T-cell (primary cell): Measurements from ENCODE around the gene GRIK4. TPM values are rescaled to one million over a fixed set of nuclear protein-coding genes. Genes with fewer than 3 reads are reported as not detected.

Experiments used
- ATAC-seq, 4 experiments: fragments of 200-7000 bp in 3 of 4; fragments of 150-1000 bp in 1 of 4; cut with Tn5 transposase; replicated peaks in 1 of 4; 1 replicate in 3 of 4; 2 replicates in 1 of 4; pipeline ENCODE4 v1.10.0; 2021; ENCODE audit warnings: moderate library complexity in 3 of 4, mild to moderate bottlenecking in 2 of 4, moderate number of reproducible peaks in 1 of 4
- CTCF ChIA-PET, 2 donors: fragments of 300-600 bp; sonication (Branson Sonifier 250); formaldehyde crosslinking; loops; one replicate each; lab custom pipeline; 2022; ENCODE audit warnings: antibody characterized with exemption in 2 of 2; lab: Charles Lee
- POLR2A ChIA-PET, 2 donors: fragments of 300-600 bp; sonication (Branson Sonifier 250); formaldehyde crosslinking; loops; one replicate each; lab custom pipeline; 2022; ENCODE audit warnings: antibody characterized with exemption in 2 of 2; lab: Charles Lee
- DNase-seq, 35 experiments: peaks; one replicate each; pipeline versions ENCODE4 v3.0.0 to v3.0.0-alpha.2; 2013 to 2023
- H3K27ac ChIP-seq: one replicate; pipeline ENCODE4 v1.5.1; 2013; ENCODE audit warnings: low read length
- H3K27me3 ChIP-seq, 2 experiments: replicated peaks in 1 of 2; 1 replicate in 1 of 2; 2 replicates in 1 of 2; pipeline versions ENCODE4 v1.6.1 to v1.7.0; 2013; ENCODE audit warnings: low read length in 1 of 2, mixed read lengths in 1 of 2; ENCODE audit not compliant: control insufficient read depth in 2 of 2, insufficient read depth in 2 of 2; ENCODE audit errors: extremely low read depth in 1 of 2
- H3K36me3 ChIP-seq, 2 donors: 1 replicate in 1 of 2; 2 replicates in 1 of 2; pipeline versions ENCODE4 v1.6.1 to v1.7.0; 2013; ENCODE audit warnings: low read length in 1 of 2; ENCODE audit not compliant: control insufficient read depth in 2 of 2, insufficient read depth in 1 of 2; ENCODE audit errors: extremely low read depth in 1 of 2
- H3K4me1 ChIP-seq, 2 experiments: 1 replicate in 1 of 2; 2 replicates in 1 of 2; pipeline versions ENCODE4 v1.6.1 to v1.7.0; 2013; ENCODE audit warnings: low read length in 2 of 2, mixed read lengths in 1 of 2; ENCODE audit not compliant: insufficient read depth in 2 of 2, control insufficient read depth in 1 of 2; ENCODE audit errors: extremely low read depth in 1 of 2
- H3K4me3 ChIP-seq, 2 donors: 1 replicate in 1 of 2; 2 replicates in 1 of 2; pipeline versions ENCODE4 v1.5.1 to v1.7.0; 2013; ENCODE audit warnings: mild to moderate bottlenecking in 2 of 2, low read length in 1 of 2, moderate library complexity in 1 of 2; ENCODE audit not compliant: control insufficient read depth in 1 of 2; ENCODE audit errors: extremely low read depth in 1 of 2
- H3K9me3 ChIP-seq: 2 replicates; pipeline ENCODE4 v1.7.0; 2013
- H3K27ac Mint-ChIP-seq, 2 donors: one replicate each; pipeline ENCODE4 v1.8.0; 2020 to 2021; ENCODE audit warnings: mild to moderate bottlenecking in 2 of 2, mixed read lengths in 2 of 2
- H3K27me3 Mint-ChIP-seq, 2 donors: one replicate each; pipeline ENCODE4 v1.8.0; 2021 to 2022; ENCODE audit warnings: mixed read lengths in 2 of 2
- H3K36me3 Mint-ChIP-seq: one replicate; pipeline ENCODE4 v1.8.0; 2021; ENCODE audit warnings: mixed read lengths
- H3K4me1 Mint-ChIP-seq, 3 donors: one replicate each; pipeline ENCODE4 v1.8.0; 2020 to 2022; ENCODE audit warnings: mixed read lengths in 3 of 3, mild to moderate bottlenecking in 1 of 3
- H3K4me3 Mint-ChIP-seq, 3 donors: one replicate each; pipeline ENCODE4 v1.8.0; 2020 to 2022; ENCODE audit warnings: mild to moderate bottlenecking in 3 of 3, mixed read lengths in 3 of 3, moderate library complexity in 3 of 3
- H3K9me3 Mint-ChIP-seq, 3 donors: one replicate each; pipeline ENCODE4 v1.8.0; 2020 to 2022; ENCODE audit warnings: mixed read lengths in 3 of 3
- WGBS: methylation state at CpG from one replicate; pipeline ENCODE4 v1.1.5; 2013; ENCODE audit warnings: missing lambda C conversion rate; ENCODE audit not compliant: insufficient coverage; 5-methylcytosine and 5-hydroxymethylcytosine counted together
- total RNA-seq, 35 experiments: library from RNA in 6 of 35; stranded (reverse) in 6 of 35; fragments of 120-200 nt in 1 of 35; gene quantifications; one replicate each; pipeline versions ENCODE4 v1.2.1 to v1.2.4 and lab custom pipeline; 2013 to 2026

GRIK4 gene
- total RNA-seq, 5 donors from 2014 or later (not counting 1 experiment from before 2014, with no cell fraction given), result 0.09 TPM; not detected in 4

GRCh38 chr11:120773501-120774031, 262.0 kb downstream of the GRIK4 start:
- ATAC-seq (no peak), DNase-seq (no peak)
- H3K36me3 ChIP-seq, result no peaks in the 10 kb centered on the region
- H3K27ac ChIP-seq, result no peak overlapping the region
- H3K4me3 ChIP-seq, result no peak overlapping the region
- whole genome bisulfite sequencing, result 46% methylated on average over 3 of the region's 5 CpGs
- peaks cover 16 to 21% of the 10 kb centered on the region in 2 donors for H3K27me3 Mint-ChIP-seq
- no peak overlapping the region for H3K4me3 Mint-ChIP-seq
- no peaks in the 10 kb centered on the region for H3K4me1 Mint-ChIP-seq
- no peaks in the 10 kb centered on the region for H3K4me1 ChIP-seq
- peaks cover 0 to 14% of the 10 kb centered on the region in 2 experiments for H3K27me3 ChIP-seq
- POLR2A ChIA-PET, result no interaction called here
- peaks cover 2% of the 10 kb centered on the region for H3K9me3 ChIP-seq
- CTCF ChIA-PET, result no interaction called here
- H3K27ac Mint-ChIP-seq, result no peak overlapping the region
- H3K36me3 Mint-ChIP-seq, result no peaks in the 10 kb centered on the region
- H3K9me3 Mint-ChIP-seq, result peaks cover 0 to 4% (median 0%) of the 10 kb centered on the region in 3 donors

- H3K9me3 Mint-ChIP-seq, result no peaks in the 10 kb centered on the region
- 46% methylated on average over 2 of the region's 7 CpGs for WGBS
- no peak overlapping the region for H3K27ac Mint-ChIP-seq
- H3K36me3 Mint-ChIP-seq, result no peaks in the 10 kb centered on the region
- H3K4me3 ChIP-seq, result no peak overlapping the region
- DNase-seq (no peak), ATAC-seq (no peak)
- no peaks in the 10 kb centered on the region for H3K4me1 ChIP-seq
- H3K27me3 Mint-ChIP-seq, result peaks cover 16 to 21% of the 10 kb centered on the region in 2 donors
- H3K9me3 ChIP-seq, result peaks cover 2% of the 10 kb centered on the region
- POLR2A ChIA-PET, result no interaction called here
- H3K4me1 Mint-ChIP-seq, result no peaks in the 10 kb centered on the region
- H3K4me3 Mint-ChIP-seq, result no peak overlapping the region
- no peaks in the 10 kb centered on the region for H3K36me3 ChIP-seq
- H3K27me3 ChIP-seq, result peaks cover 0 to 14% of the 10 kb centered on the region in 2 experiments
- CTCF ChIA-PET, result no interaction called here
- H3K27ac ChIP-seq, result no peak overlapping the region
Measured at GRCh38 chr11:120774591-120775386, 263.2 kb downstream of the GRIK4 start.

GRCh38 chr11:120775986-120776951, 264.7 kb downstream of the GRIK4 start:
- Mint-ChIP-seq H3K4me1 (no peaks in the 10 kb centered on the region), H3K4me3 (no peak overlapping the region), H3K36me3 (no peaks in the 10 kb centered on the region), H3K27me3 (peaks cover 16% of the 10 kb centered on the region in 2 donors), H3K9me3 (no peaks in the 10 kb centered on the region), H3K27ac (no peak overlapping the region)
- Histone ChIP-seq H3K9me3 (no peaks in the 10 kb centered on the region), H3K4me1 (no peaks in the 10 kb centered on the region), H3K27me3 (peaks cover 0 to 14% of the 10 kb centered on the region in 2 experiments), H3K36me3 (no peaks in the 10 kb centered on the region), H3K4me3 (no peak overlapping the region), H3K27ac (no peak overlapping the region)
- no peak for ATAC-seq
- ChIA-PET POLR2A (no interaction called here), CTCF (no interaction called here)
- WGBS, result 74% methylated on average over 10 of the region's 17 CpGs
- DNase-seq, result no peak

- no peaks in the 10 kb centered on the region for H3K9me3 Mint-ChIP-seq
- CTCF ChIA-PET, result no interaction called here
- no peaks in the 10 kb centered on the region for H3K36me3 Mint-ChIP-seq
- no peak for ATAC-seq
- H3K4me1 Mint-ChIP-seq, result no peaks in the 10 kb centered on the region
- Histone ChIP-seq H3K36me3 (no peaks in the 10 kb centered on the region), H3K4me1 (no peaks in the 10 kb centered on the region), H3K27me3 (peaks cover 0 to 14% of the 10 kb centered on the region in 2 experiments), H3K9me3 (no peaks in the 10 kb centered on the region), H3K27ac (no peak overlapping the region), H3K4me3 (no peak overlapping the region)
- H3K27ac Mint-ChIP-seq, result no peak overlapping the region
- H3K4me3 Mint-ChIP-seq, result no peak overlapping the region
- POLR2A ChIA-PET, result no interaction called here
- DNase-seq, result no peak
- WGBS, result 93% methylated on average over 8 of the region's 10 CpGs
- peaks cover 14% of the 10 kb centered on the region in 2 donors for H3K27me3 Mint-ChIP-seq
Measured at GRCh38 chr11:120778685-120779490, 267.3 kb downstream of the GRIK4 start.

- Histone ChIP-seq H3K36me3 (no peaks in the 10 kb centered on the region), H3K4me1 (no peaks in the 10 kb centered on the region), H3K27ac (no peak overlapping the region), H3K4me3 (no peak overlapping the region), H3K27me3 (peaks cover 0 to 16% of the 10 kb centered on the region in 2 experiments), H3K9me3 (no peaks in the 10 kb centered on the region)
- ChIA-PET CTCF (no interaction called here), POLR2A (no interaction called here)
- ATAC-seq (no peak), DNase-seq (no peak)
- Mint-ChIP-seq H3K27ac (no peak overlapping the region), H3K9me3 (no peaks in the 10 kb centered on the region), H3K27me3 (peaks cover 11% of the 10 kb centered on the region in 2 donors), H3K4me1 (no peaks in the 10 kb centered on the region), H3K4me3 (no peak overlapping the region), H3K36me3 (no peaks in the 10 kb centered on the region)
- WGBS, result no CpG with 5 or more reads among the region's 2 CpGs
Measured at GRCh38 chr11:120780239-120780638, 268.7 kb downstream of the GRIK4 start.
